ENCODE results near the gene TDRD12. TPM values are rescaled to one million over a fixed set of nuclear protein-coding genes. Genes with fewer than 3 reads are reported as not detected.

TDRD12 gene
- total RNA-seq, 3 donors from 2014 or later (not counting 1 experiment from before 2014, with no cell fraction given) = 0.13 to 0.45 TPM; not detected in 1

- DNase-seq (no peak), ATAC-seq (no peak)
- TF ChIP-seq CTCF (IDR thresholded peaks at IDR 0.05) = no peak
- WGBS (ENCODE audit: insufficient coverage) = 90% methylated on average over 7 of the region's 7 CpGs
- Histone ChIP-seq H3K27me3 (ENCODE audit: control insufficient read depth, insufficient read depth, low read length) (no peaks in the 10 kb centered on the region), H3K36me3 (ENCODE audit: control insufficient read depth, insufficient read depth, low read length) (no peaks in the 10 kb centered on the region), H3K9me3 (ENCODE audit: control insufficient read depth, insufficient read depth, low read length) (no peaks in the 10 kb centered on the region), H3K27ac (ENCODE audit: low read length) (no peak overlapping the region), H3K4me3 (ENCODE audit: low read length) (no peak overlapping the region), H3K4me1 (ENCODE audit: control insufficient read depth, insufficient read depth, low read length) (peaks cover 12% of the 10 kb centered on the region)
- Mint-ChIP-seq H3K27me3 (ENCODE audit: low read depth in 2 of 2) (peaks cover 14 to 33% of the 10 kb centered on the region in 2 donors), H3K27ac (no peak overlapping the region), H3K4me3 (no peak overlapping the region), H3K9me3 (no peaks in the 10 kb centered on the region), H3K4me1 (peaks cover 0 to 5% of the 10 kb centered on the region in 2 donors), H3K36me3 (no peaks in the 10 kb centered on the region)
- intact Hi-C loops (cut with micrococcal nuclease) = no loop called here
Measured at GRCh38 chr19:32823747-32824102, 104.2 kb downstream of the TDRD12 start.

- WGBS (ENCODE audit: insufficient coverage) = 42% methylated on average over 20 of the region's 20 CpGs
- Mint-ChIP-seq H3K36me3 (no peaks in the 10 kb centered on the region), H3K27ac (no peak overlapping the region), H3K4me3 (no peak overlapping the region), H3K9me3 (no peaks in the 10 kb centered on the region), H3K27me3 (ENCODE audit: low read depth in 2 of 2) (peaks cover 14 to 32% of the 10 kb centered on the region in 2 donors), H3K4me1 (peaks cover 0 to 5% of the 10 kb centered on the region in 2 donors)
- Histone ChIP-seq H3K27me3 (ENCODE audit: control insufficient read depth, insufficient read depth, low read length) (no peaks in the 10 kb centered on the region), H3K27ac (ENCODE audit: low read length) (no peak overlapping the region), H3K9me3 (ENCODE audit: control insufficient read depth, insufficient read depth, low read length) (no peaks in the 10 kb centered on the region), H3K4me3 (ENCODE audit: low read length) (no peak overlapping the region), H3K36me3 (ENCODE audit: control insufficient read depth, insufficient read depth, low read length) (no peaks in the 10 kb centered on the region), H3K4me1 (ENCODE audit: control insufficient read depth, insufficient read depth, low read length) (peaks cover 12% of the 10 kb centered on the region)
- ATAC-seq (no peak), DNase-seq (no peak)
- no peak for TF ChIP-seq CTCF (IDR thresholded peaks at IDR 0.05)
- intact Hi-C loops (cut with micrococcal nuclease) = no loop called here
Measured at GRCh38 chr19:32824191-32824751, 104.7 kb downstream of the TDRD12 start.

GRCh38 chr19:32824916-32825608 is 105.5 kb downstream of the TDRD12 start:
- Histone ChIP-seq H3K27me3 (ENCODE audit: control insufficient read depth, insufficient read depth, low read length) (no peaks in the 10 kb centered on the region), H3K4me3 (ENCODE audit: low read length) (no peak overlapping the region), H3K27ac (ENCODE audit: low read length) (no peak overlapping the region), H3K36me3 (ENCODE audit: control insufficient read depth, insufficient read depth, low read length) (no peaks in the 10 kb centered on the region), H3K9me3 (ENCODE audit: control insufficient read depth, insufficient read depth, low read length) (no peaks in the 10 kb centered on the region), H3K4me1 (ENCODE audit: control insufficient read depth, insufficient read depth, low read length) (peaks cover 6% of the 10 kb centered on the region)
- Mint-ChIP-seq H3K27ac (no peak overlapping the region), H3K36me3 (no peaks in the 10 kb centered on the region), H3K9me3 (no peaks in the 10 kb centered on the region), H3K4me1 (no peaks in the 10 kb centered on the region), H3K4me3 (no peak overlapping the region), H3K27me3 (ENCODE audit: low read depth in 2 of 2) (peaks cover 8 to 25% of the 10 kb centered on the region in 2 donors)
- no peak for ATAC-seq
- no peak for TF ChIP-seq CTCF (IDR thresholded peaks at IDR 0.05)
- no peak for DNase-seq
- 62% methylated on average over 21 of the region's 21 CpGs for WGBS (ENCODE audit: insufficient coverage)
- intact Hi-C loops (cut with micrococcal nuclease) = no loop called here
